ENCODE results near the gene MYO16. TPM values are rescaled to one million over a fixed set of nuclear protein-coding genes. Genes with fewer than 3 reads are reported as not detected.
"Not testable (repeated sequence)": the region's sequence is repeated elsewhere in the genome, so short reads cannot be mapped to it uniquely, and the experiment has no call there.

The MYO16 gene
- total RNA-seq, 1 donor from 2014 or later, result 0.20 TPM

GRCh38 chr13:109192306-109192705, 562.9 kb downstream of the MYO16 start:
- DNase-seq (ENCODE audit: low spot score), result no peak

GRCh38 chr13:109196948-109197347, 567.5 kb downstream of the MYO16 start:
- no peak for DNase-seq (ENCODE audit: low spot score)

GRCh38 chr13:109198585-109198984, 569.2 kb downstream of the MYO16 start:
- DNase-seq (ENCODE audit: low spot score), result no peak

- DNase-seq (ENCODE audit: low spot score), result no peak
Measured at GRCh38 chr13:109199280-109199679, 569.9 kb downstream of the MYO16 start.

GRCh38 chr13:109200556-109200955, 571.1 kb downstream of the MYO16 start:
- no peak for DNase-seq (ENCODE audit: low spot score)

GRCh38 chr13:109203587-109203986, 574.2 kb downstream of the MYO16 start:
- no peak for DNase-seq (ENCODE audit: low spot score)

GRCh38 chr13:109204252-109204651, 574.8 kb downstream of the MYO16 start:
- no peak for DNase-seq (ENCODE audit: low spot score)

- DNase-seq (ENCODE audit: low spot score), result no peak
Measured at GRCh38 chr13:109204657-109205056, 575.2 kb downstream of the MYO16 start.

- no peak for DNase-seq (ENCODE audit: low spot score)
Measured at GRCh38 chr13:109205315-109205714, 575.9 kb downstream of the MYO16 start.

- no peak for DNase-seq (ENCODE audit: low spot score)
Measured at GRCh38 chr13:109206616-109207015, 577.2 kb downstream of the MYO16 start.

- no peak for DNase-seq (ENCODE audit: low spot score)
Measured at GRCh38 chr13:109207622-109208021, 578.2 kb downstream of the MYO16 start.

- DNase-seq (ENCODE audit: low spot score), result no peak
Measured at GRCh38 chr13:109208522-109208921, 579.1 kb downstream of the MYO16 start.

- DNase-seq (ENCODE audit: low spot score), result no peak
Measured at GRCh38 chr13:109209526-109209925, 580.1 kb downstream of the MYO16 start.

GRCh38 chr13:109211616-109212015, 582.2 kb downstream of the MYO16 start:
- no peak for DNase-seq (ENCODE audit: low spot score)

GRCh38 chr13:109212650-109213049, 583.2 kb downstream of the MYO16 start:
- no peak for DNase-seq (ENCODE audit: low spot score)

- DNase-seq (ENCODE audit: low spot score), result no peak
Measured at GRCh38 chr13:109213714-109214113, 584.3 kb downstream of the MYO16 start.

- DNase-seq (ENCODE audit: low spot score), result no peak
Measured at GRCh38 chr13:109214393-109214792, 585.0 kb downstream of the MYO16 start.

GRCh38 chr13:109215377-109215776, 586.0 kb downstream of the MYO16 start:
- DNase-seq (ENCODE audit: low spot score), result no peak

GRCh38 chr13:109217510-109217909, 588.1 kb downstream of the MYO16 start:
- not testable (repeated sequence) for DNase-seq (ENCODE audit: low spot score)

- no peak for DNase-seq (ENCODE audit: low spot score)
Measured at GRCh38 chr13:109220631-109221030, 591.2 kb downstream of the MYO16 start.

GRCh38 chr13:109224033-109224432, 594.6 kb downstream of the MYO16 start:
- DNase-seq (ENCODE audit: low spot score), result no peak

GRCh38 chr13:109226631-109227030, 597.2 kb downstream of the MYO16 start:
- no peak for DNase-seq (ENCODE audit: low spot score)

- DNase-seq (ENCODE audit: low spot score), result no peak
Measured at GRCh38 chr13:109227344-109227940, 598.0 kb downstream of the MYO16 start.

GRCh38 chr13:109228211-109228610, 598.8 kb downstream of the MYO16 start:
- no peak for DNase-seq (ENCODE audit: low spot score)
